GM12878 (cell line): ENCODE data around the gene SCTR. TPM values are rescaled to one million over a fixed set of nuclear protein-coding genes. Genes with fewer than 3 reads are reported as not detected.

Experiments
- ATAC-seq: fragments of 200-7000 bp; cut with Tn5 transposase; 3 replicates; pipeline ENCODE4 v1.9.1; 2020; ENCODE audit warnings: mild to moderate bottlenecking, moderate library complexity
- BruUV-seq: library from RNA; stranded (reverse); fragments of 400-500 nt; replicated peaks from 2 replicates; lab custom pipeline; 2021; lab: Mats Ljungman, UMichigan
- CTCF ChIA-PET: fragments of 300-600 bp; sonication (Branson Sonifier 250); formaldehyde crosslinking; extraction: SDS; loops from one replicate; lab custom pipeline; 2021; ENCODE audit warnings: inconsistent platforms; lab: Yijun Ruan, JAX
- POLR2A ChIA-PET: fragments of 350-600 bp; formaldehyde crosslinking; extraction: SDS; loops from one replicate; lab custom pipeline; 2021; ENCODE audit warnings: inconsistent platforms; lab: Charles Lee
- RAD21 ChIA-PET: fragments of 300-600 bp; sonication (Branson Sonifier 250); formaldehyde crosslinking; loops from one replicate; lab custom pipeline; 2023; ENCODE audit warnings: antibody characterized with exemption; ENCODE audit not compliant: unreplicated experiment; lab: Charles Lee
- SMC1A ChIA-PET: fragments of 300-600 bp; sonication (Branson Sonifier 250); formaldehyde crosslinking; loops from one replicate; lab custom pipeline; 2023; ENCODE audit not compliant: unreplicated experiment, uncharacterized antibody; lab: Charles Lee
- DNase-seq: peaks from one replicate; pipeline ENCODE4 v3.0.0-alpha.2; 2011; ENCODE audit warnings: low read depth, low spot score
- FAIRE-seq: peaks from 3 replicates; lab custom pipeline; 2011; peaks lifted over from hg19 to GRCh38; lab: Jason Lieb, UNC
- H2AFZ ChIP-seq: 2 replicates; pipeline ENCODE4 v1.6.0; 2011; ENCODE audit warnings: low read depth, low read length, control low read depth; ENCODE audit not compliant: control insufficient read depth
- H3K27ac ChIP-seq: 2 replicates; pipeline ENCODE4 v1.5.1; 2011; ENCODE audit warnings: control low read depth; ENCODE audit not compliant: control insufficient read depth, insufficient read depth
- H3K27me3 ChIP-seq, 2 experiments: replicated peaks in 1 of 2; 2 replicates each; pipeline versions ENCODE4 v1.6.0 to v1.6.1; 2011; ENCODE audit warnings: low read length in 1 of 2; ENCODE audit not compliant: control insufficient read depth in 2 of 2, insufficient read depth in 2 of 2
- H3K36me3 ChIP-seq, 2 experiments: 2 replicates each; pipeline ENCODE4 v1.5.1; 2011; ENCODE audit warnings: low read length in 1 of 2; ENCODE audit not compliant: control insufficient read depth in 2 of 2, insufficient read depth in 2 of 2
- H3K4me1 ChIP-seq: 2 replicates; pipeline ENCODE4 v1.6.1; 2011; ENCODE audit warnings: mild to moderate bottlenecking, low read length, moderate library complexity, mixed read lengths; ENCODE audit not compliant: control insufficient read depth, insufficient read depth
- H3K4me2 ChIP-seq: 2 replicates; pipeline ENCODE4 v1.6.0; 2011; ENCODE audit warnings: control low read depth; ENCODE audit not compliant: control insufficient read depth, insufficient read depth
- H3K4me3 ChIP-seq: fragments of 200-600 bp; sonication (generic); 2 replicates; pipeline ENCODE4 v1.5.1; 2016
- H3K79me2 ChIP-seq: 2 replicates; pipeline ENCODE4 v1.6.0; 2011; ENCODE audit warnings: low read length; ENCODE audit not compliant: control insufficient read depth, insufficient read depth
- H3K9ac ChIP-seq: 2 replicates; pipeline ENCODE4 v1.8.0; 2011; ENCODE audit warnings: low read length, control low read depth, mixed read lengths; ENCODE audit not compliant: control insufficient read depth, insufficient read depth
- H3K9me3 ChIP-seq: replicated peaks from 3 replicates; pipeline ENCODE4 v1.5.1; 2011; ENCODE audit warnings: mild to moderate bottlenecking, low read length; ENCODE audit not compliant: control insufficient read depth, insufficient read depth
- H4K20me1 ChIP-seq: 2 replicates; pipeline ENCODE4 v1.6.0; 2011; ENCODE audit not compliant: control insufficient read depth, insufficient read depth
- CHD2 ChIP-seq: IDR thresholded peaks from 2 replicates; pipeline ENCODE4 v1.6.1; 2011; ENCODE audit warnings: low read depth, low read length, improper control_type of control experiment, borderline replicate concordance
- EED ChIP-seq: sonication (generic); IDR thresholded peaks from 2 replicates; pipeline ENCODE4 v1.6.1; 2016; ENCODE audit warnings: antibody characterized with exemption, low read depth
- ESRRA ChIP-seq: IDR thresholded peaks from 2 replicates; pipeline ENCODE4 v1.6.1; 2012; ENCODE audit warnings: mild to moderate bottlenecking, low read length, improper control_type of control experiment
- FOS ChIP-seq: IDR thresholded peaks from 3 replicates; pipeline ENCODE4 v1.6.1; 2011; ENCODE audit warnings: borderline replicate concordance; ENCODE audit not compliant: insufficient read length; ENCODE audit errors: extremely low read depth
- HDAC6 ChIP-seq: fragments of 200-600 bp; sonication (generic); IDR thresholded peaks from one replicate; pipeline ENCODE4 v1.8.0; 2017; ENCODE audit warnings: antibody characterized with exemption; ENCODE audit not compliant: unreplicated experiment
- HSF1 ChIP-seq: fragments of 150-350 bp; IDR thresholded peaks from 2 replicates; pipeline ENCODE4 v1.6.1; 2014; ENCODE audit warnings: mild to moderate bottlenecking, low read depth, low read length
- JUNB ChIP-seq: IDR thresholded peaks from 2 replicates; pipeline ENCODE4 v1.6.1; 2016; ENCODE audit warnings: antibody characterized with exemption, mild to moderate bottlenecking
- LARP7 ChIP-seq: fragments of 450-650 bp; IDR thresholded peaks from 2 replicates; pipeline ENCODE4 v1.6.1; 2017; ENCODE audit warnings: mild to moderate bottlenecking
- NKRF ChIP-seq: fragments of 450-650 bp; conservative IDR thresholded peaks from 2 replicates; pipeline ENCODE4 v1.6.1; 2017; ENCODE audit warnings: mild to moderate bottlenecking, moderate library complexity
- RUNX3 ChIP-seq: IDR thresholded peaks from 2 replicates; pipeline ENCODE4 v1.6.1; 2012; ENCODE audit warnings: low read length, inconsistent platforms
- TCF12 ChIP-seq: IDR thresholded peaks from 2 replicates; pipeline ENCODE4 v1.6.1; 2011; ENCODE audit warnings: low read depth, mild to moderate bottlenecking, low read length
- ZBTB40 ChIP-seq: fragments of 450-650 bp; IDR thresholded peaks from 2 replicates; pipeline ENCODE4 v1.6.1; 2016; ENCODE audit warnings: mild to moderate bottlenecking, moderate library complexity, borderline replicate concordance
- WGBS: methylation state at CpG from one replicate; pipeline ENCODE4 v1.1.6; 2016; ENCODE audit warnings: low lambda C conversion rate; ENCODE audit not compliant: insufficient replicate concordance, insufficient coverage; ENCODE audit errors: missing lambda C conversion rate; 5-methylcytosine and 5-hydroxymethylcytosine counted together
- in situ Hi-C: fragments of 300-500 bp; cut with MboI; formaldehyde crosslinking; loops from 9 replicates; pipeline ENCODE4 v1.14.3; 2018; ENCODE audit warnings: mixed read lengths
- intact Hi-C: fragments of 100-400 bp; cut with micrococcal nuclease; formaldehyde crosslinking; loops from one replicate; pipeline ENCODE4 v1.14.2; 2022; ENCODE audit not compliant: unreplicated experiment
- polyA plus RNA-seq, 11 experiments: library from polyadenylated mRNA; depleted of rRNA in 4 of 11; unstranded in 6 of 11; stranded (reverse) in 5 of 11; fragments of >200 nt; fragmentation: Nextera tagmentation in 4 of 11; fragmentation: Illumina TruSeq in 1 of 11; extraction: Ambion mirVana in 4 of 11; extraction: Trizol in 1 of 11; gene quantifications; 1 replicate in 1 of 11; 2 replicates in 10 of 11; pipeline versions ENCODE4 v1.2.1 to v1.2.3, GENCODE V29; 2011 to 2016; ENCODE audit warnings: inconsistent platforms in 2 of 11, missing spikeins in 2 of 11, low read depth in 1 of 11
- total RNA-seq, 4 experiments: library from RNA; depleted of rRNA in 3 of 4; stranded (reverse); fragments of >200 nt in 3 of 4; fragmentation: Illumina TruSeq in 1 of 4; extraction: Trizol in 1 of 4; gene quantifications; 2 replicates each; pipeline versions ENCODE4 v1.2.1 to v1.2.3, GENCODE V29; 2013 to 2021

The SCTR gene
- total and polyA plus RNA-seq, 10 of the 15 experiments (the other 5 are each of a cell fraction or from before 2014, with no cell fraction given), result 0.26 TPM; not detected in 9

- no TSS peak for BruUV-seq
- no peak for ATAC-seq
- DNase-seq, result no peak
- Histone ChIP-seq H3K27ac (no peak overlapping the region), H4K20me1 (no peaks in the 10 kb centered on the region), H3K4me3 (no peak overlapping the region), H3K4me1 (no peaks in the 10 kb centered on the region; the same call in 1 of the 2 replicates), H3K4me2 (no peak overlapping the region), H3K36me3 (no peaks in the 10 kb centered on the region), H3K9ac (no peak overlapping the region), H3K9me3 (no peaks in the 10 kb centered on the region), H2AFZ (no peak overlapping the region), H3K27me3 (no peaks in the 10 kb centered on the region; a peak in 2 of 4 replicates), H3K79me2 (no peaks in the 10 kb centered on the region)
- FAIRE-seq, result no peak
- ChIA-PET CTCF (no interaction called here), POLR2A (no interaction called here), RAD21 (no interaction called here), SMC1A (no interaction called here)
- TF ChIP-seq ESRRA, result no peak
- no peak for TF ChIP-seq JUNB
- no peak for TF ChIP-seq HDAC6
- no peak for TF ChIP-seq FOS
- TF ChIP-seq ZBTB40, result no peak
- no peak for TF ChIP-seq CHD2
- TF ChIP-seq RUNX3, result no peak
- no peak for TF ChIP-seq HSF1
- no peak for TF ChIP-seq TCF12
- TF ChIP-seq LARP7, result no peak
- TF ChIP-seq NKRF, result no peak
- TF ChIP-seq EED, result no peak
- 91% methylated on average over 1 of the region's 1 CpG for WGBS
- intact Hi-C loops (no loop called here), in situ Hi-C loops (no loop called here)
Observed at GRCh38 chr2:119550856-119551255, 26.6 kb upstream of the SCTR start.
